ENCODE measurements around the gene FAM120A.

GRCh38 chr9:93464395-93464794, 12.9 kb downstream of the FAM120A start:
- no peak for TF ChIP-seq CTCF (IDR thresholded peaks at IDR 0.05)
- no peak for TF ChIP-seq POLR2AphosphoS5 (IDR thresholded peaks at IDR 0.05)

Data from prostate gland (tissue), 2 donors.